Mucosa of descending colon (tissue), 3 donors: ENCODE results near the gene SEMA6A. TPM values are rescaled to one million over a fixed set of nuclear protein-coding genes. Genes with fewer than 3 reads are reported as not detected.

ENCODE experiments used
- ATAC-seq: fragments of 200-7000 bp; cut with Tn5 transposase; one replicate; pipeline ENCODE4 v1.9.1; 2020; ENCODE audit warnings: mild to moderate bottlenecking, moderate library complexity
- DNase-seq, 3 donors: peaks; one replicate each; pipeline ENCODE4 v3.0.0-alpha.2; 2020
- H3K36me3 ChIP-seq: fragments of 200-600 bp; one replicate; pipeline ENCODE4 v1.8.0; 2021; ENCODE audit warnings: low read depth, mild to moderate bottlenecking
- H3K4me1 ChIP-seq: fragments of 200-600 bp; one replicate; pipeline ENCODE4 v1.8.0; 2021; ENCODE audit warnings: low read depth, mild to moderate bottlenecking
- H3K4me3 ChIP-seq: fragments of 200-600 bp; one replicate; pipeline ENCODE4 v1.8.0; 2021; ENCODE audit warnings: mild to moderate bottlenecking
- H3K9me3 ChIP-seq: fragments of 200-600 bp; one replicate; pipeline ENCODE4 v1.8.0; 2021; ENCODE audit warnings: mild to moderate bottlenecking
- intact Hi-C, 2 donors: fragments of 100-400 bp; cut with DNase I in 1 of 2; cut with micrococcal nuclease in 1 of 2; formaldehyde crosslinking; loops; one replicate each; pipeline versions ENCODE4 v1.11.0 to v1.11.1; 2022; cut with DNase I, micrococcal nuclease
- total RNA-seq, 3 donors: library from RNA; stranded (reverse); fragmentation: NEBNext Ultra II Directional in 2 of 3; extraction: Animal tissue kit (Norgen Biotek cat#: 25700) in 2 of 3; gene quantifications; one replicate each; pipeline versions ENCODE4 v1.2.1 to v1.2.4, GENCODE V29; 2021 to 2023
- TF ChIP-seq, protein P1 (sequence below): fragments of 200-600 bp; IDR thresholded peaks from one replicate; pipeline ENCODE4 v1.8.0; 2022; ENCODE audit warnings: antibody characterized with exemption, mild to moderate bottlenecking
- donor health status: DM: no; HTN: no; CAD: no; lungs with moderate emphysema.
- donor health status: DM: no; HTN: no; CAD: no.
- donor health status: DM: no; HTN: yes; CAD: no.

Gene SEMA6A
- total RNA-seq, 3 donors from 2014 or later: 90.0 to 137 (median 106) TPM

DNA sequence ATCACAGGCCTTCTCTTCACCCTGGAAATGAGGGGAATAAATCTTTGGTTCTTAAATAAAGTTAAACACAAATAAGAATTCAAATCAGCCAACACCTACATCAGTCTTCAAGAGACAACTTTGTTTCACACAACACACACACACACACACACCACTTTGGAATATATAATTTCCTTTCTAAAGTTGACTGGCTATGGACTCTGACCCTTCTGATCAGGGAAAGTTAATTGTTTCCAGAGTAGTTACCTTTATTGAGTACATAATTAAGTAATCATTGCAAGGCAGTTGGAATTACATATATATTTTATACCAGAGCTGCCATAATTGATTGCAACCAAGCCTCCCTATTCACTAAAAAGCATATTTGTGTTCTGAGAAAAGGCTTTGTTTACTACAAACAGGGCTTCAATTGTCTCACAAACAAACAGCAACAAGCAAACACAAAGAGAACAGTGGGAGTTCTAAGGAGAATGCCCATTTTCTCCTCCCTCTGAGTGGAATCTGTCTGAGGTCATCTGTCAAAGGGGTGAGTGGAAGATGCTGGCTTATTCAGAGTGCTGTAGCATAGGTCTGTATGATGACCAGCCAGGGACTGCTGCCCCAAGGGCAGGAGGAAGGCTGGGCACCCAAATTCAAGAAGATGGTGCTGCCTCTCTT lies 136.6 kb downstream of the SEMA6A start:
- DNase-seq (no peak), ATAC-seq (peak; percentile 59)
- Histone ChIP-seq H3K36me3 (no peaks in the 10 kb centered on the region), H3K4me3 (no peak overlapping the region), H3K9me3 (no peaks in the 10 kb centered on the region), H3K4me1 (peaks cover 11% of the 10 kb centered on the region)
- intact Hi-C loops: no loop called here
- TF ChIP-seq, protein P1, sequence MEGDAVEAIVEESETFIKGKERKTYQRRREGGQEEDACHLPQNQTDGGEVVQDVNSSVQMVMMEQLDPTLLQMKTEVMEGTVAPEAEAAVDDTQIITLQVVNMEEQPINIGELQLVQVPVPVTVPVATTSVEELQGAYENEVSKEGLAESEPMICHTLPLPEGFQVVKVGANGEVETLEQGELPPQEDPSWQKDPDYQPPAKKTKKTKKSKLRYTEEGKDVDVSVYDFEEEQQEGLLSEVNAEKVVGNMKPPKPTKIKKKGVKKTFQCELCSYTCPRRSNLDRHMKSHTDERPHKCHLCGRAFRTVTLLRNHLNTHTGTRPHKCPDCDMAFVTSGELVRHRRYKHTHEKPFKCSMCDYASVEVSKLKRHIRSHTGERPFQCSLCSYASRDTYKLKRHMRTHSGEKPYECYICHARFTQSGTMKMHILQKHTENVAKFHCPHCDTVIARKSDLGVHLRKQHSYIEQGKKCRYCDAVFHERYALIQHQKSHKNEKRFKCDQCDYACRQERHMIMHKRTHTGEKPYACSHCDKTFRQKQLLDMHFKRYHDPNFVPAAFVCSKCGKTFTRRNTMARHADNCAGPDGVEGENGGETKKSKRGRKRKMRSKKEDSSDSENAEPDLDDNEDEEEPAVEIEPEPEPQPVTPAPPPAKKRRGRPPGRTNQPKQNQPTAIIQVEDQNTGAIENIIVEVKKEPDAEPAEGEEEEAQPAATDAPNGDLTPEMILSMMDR: no peak

GRCh38 chr5:116437351-116437705 lies 137.3 kb downstream of the SEMA6A start:
- TF ChIP-seq, protein P1: no peak
- DNase-seq (no peak), ATAC-seq (no peak)
- no peaks in the 10 kb centered on the region for H3K36me3 ChIP-seq
- peaks cover 11% of the 10 kb centered on the region for H3K4me1 ChIP-seq
- intact Hi-C loops: no loop called here
- H3K9me3 ChIP-seq: no peaks in the 10 kb centered on the region
- no peak overlapping the region for H3K4me3 ChIP-seq

- DNase-seq (no peak), ATAC-seq (no peak)
- Histone ChIP-seq H3K4me1 (peaks cover 11% of the 10 kb centered on the region), H3K9me3 (no peaks in the 10 kb centered on the region), H3K4me3 (no peak overlapping the region), H3K36me3 (no peaks in the 10 kb centered on the region)
- TF ChIP-seq, protein P1: no peak
- intact Hi-C loops: no loop called here
Measured at GRCh38 chr5:116436674-116437350, 137.8 kb downstream of the SEMA6A start.

DNA sequence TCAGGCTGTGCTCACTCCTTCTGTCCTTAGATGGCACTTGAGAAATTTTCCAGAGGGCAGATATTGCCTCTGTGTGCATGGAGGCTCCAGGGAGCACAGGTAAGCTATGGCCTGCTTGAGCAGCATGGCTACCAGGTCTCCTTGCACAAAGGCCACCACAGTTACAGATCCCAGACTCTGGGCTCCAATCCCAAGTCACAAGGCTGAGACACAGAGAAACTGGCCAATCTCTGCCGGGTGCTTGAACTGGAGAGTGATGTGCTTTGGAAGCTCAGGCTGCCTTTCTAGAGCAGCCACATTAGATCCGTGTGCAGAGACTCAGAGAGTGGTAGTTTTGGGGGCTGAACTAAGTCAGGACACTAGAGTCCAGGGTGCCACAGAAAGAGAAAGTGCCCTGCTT lies 145.7 kb downstream of the SEMA6A start:
- Histone ChIP-seq H3K9me3 (no peaks in the 10 kb centered on the region), H3K4me3 (no peak overlapping the region), H3K36me3 (no peaks in the 10 kb centered on the region), H3K4me1 (no peaks in the 10 kb centered on the region)
- DNase-seq: no peak
- TF ChIP-seq, protein P1: no peak
- ATAC-seq: no peak
- intact Hi-C loops: no loop called here

- Histone ChIP-seq H3K36me3 (no peaks in the 10 kb centered on the region), H3K4me3 (no peak overlapping the region), H3K4me1 (no peaks in the 10 kb centered on the region), H3K9me3 (no peaks in the 10 kb centered on the region)
- intact Hi-C loops: no loop called here
- TF ChIP-seq, protein P1: no peak
- DNase-seq (no peak), ATAC-seq (no peak)
Measured at GRCh38 chr5:116428413-116428812, 146.2 kb downstream of the SEMA6A start.
